Esophagus squamous epithelium (tissue), 4 donors: ENCODE results near the gene TANGO6.

Source experiments
- POLR2A ChIP-seq, 4 donors: fragments of 450-650 bp; IDR thresholded peaks; one replicate each; pipeline ENCODE4 v1.6.1; 2017; ENCODE audit warnings: antibody characterized with exemption in 4 of 4, mild to moderate bottlenecking in 4 of 4, moderate library complexity in 3 of 4
- TF ChIP-seq, protein P1 (sequence below), 6 experiments: fragments of 450-650 bp in 4 of 6; fragments of 200-600 bp in 2 of 6; sonication (generic) in 2 of 6; IDR thresholded peaks; one replicate each; pipeline ENCODE4 v1.5.1; 2016 to 2019; ENCODE audit warnings: antibody characterized with exemption in 6 of 6, mild to moderate bottlenecking in 4 of 6, moderate library complexity in 4 of 6

DNA sequence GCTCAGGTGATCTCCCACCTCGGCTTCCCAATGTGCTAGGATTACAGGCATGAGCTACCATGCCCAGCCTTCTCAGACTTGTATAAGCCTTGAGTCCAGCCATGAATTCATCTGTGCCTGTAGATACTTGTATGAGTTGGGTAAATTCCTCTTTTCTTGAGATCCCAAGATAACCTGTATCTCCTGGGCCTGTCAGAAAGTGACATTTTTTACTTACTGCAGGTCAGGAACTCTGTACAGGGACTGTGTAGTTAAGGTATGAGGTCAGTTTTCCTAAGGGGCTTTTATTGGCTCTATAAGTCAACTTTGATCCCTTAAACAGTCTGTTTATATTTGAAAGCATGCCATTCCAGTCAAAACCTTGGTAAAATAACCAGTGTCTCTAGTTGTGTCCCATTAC lies 155.8 kb downstream of the TANGO6 start:
- TF ChIP-seq, protein P1, sequence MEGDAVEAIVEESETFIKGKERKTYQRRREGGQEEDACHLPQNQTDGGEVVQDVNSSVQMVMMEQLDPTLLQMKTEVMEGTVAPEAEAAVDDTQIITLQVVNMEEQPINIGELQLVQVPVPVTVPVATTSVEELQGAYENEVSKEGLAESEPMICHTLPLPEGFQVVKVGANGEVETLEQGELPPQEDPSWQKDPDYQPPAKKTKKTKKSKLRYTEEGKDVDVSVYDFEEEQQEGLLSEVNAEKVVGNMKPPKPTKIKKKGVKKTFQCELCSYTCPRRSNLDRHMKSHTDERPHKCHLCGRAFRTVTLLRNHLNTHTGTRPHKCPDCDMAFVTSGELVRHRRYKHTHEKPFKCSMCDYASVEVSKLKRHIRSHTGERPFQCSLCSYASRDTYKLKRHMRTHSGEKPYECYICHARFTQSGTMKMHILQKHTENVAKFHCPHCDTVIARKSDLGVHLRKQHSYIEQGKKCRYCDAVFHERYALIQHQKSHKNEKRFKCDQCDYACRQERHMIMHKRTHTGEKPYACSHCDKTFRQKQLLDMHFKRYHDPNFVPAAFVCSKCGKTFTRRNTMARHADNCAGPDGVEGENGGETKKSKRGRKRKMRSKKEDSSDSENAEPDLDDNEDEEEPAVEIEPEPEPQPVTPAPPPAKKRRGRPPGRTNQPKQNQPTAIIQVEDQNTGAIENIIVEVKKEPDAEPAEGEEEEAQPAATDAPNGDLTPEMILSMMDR (IDR thresholded peaks at IDR 0.05): no peak
- TF ChIP-seq POLR2A (IDR thresholded peaks at IDR 0.05): no peak
